ENCODE data around the gene DCC. TPM values are rescaled to one million over a fixed set of nuclear protein-coding genes. Genes with fewer than 3 reads are reported as not detected.

DCC gene
- total RNA-seq, 1 experiment from 2014 or later = not detected

GRCh38 chr18:53521068-53521467 is 1181.1 kb downstream of the DCC start:
- Histone ChIP-seq H3K9me3 (ENCODE audit: low read length) (0 out of 2 replicates have a peak, but pooled peaks cover 3% of the 10 kb centered on the region), H4K20me1 (ENCODE audit: low read length) (no peaks in the 10 kb centered on the region), H3K27me3 (ENCODE audit: low read length) (peaks cover 17% of the 10 kb centered on the region), H3K9ac (ENCODE audit: low read length) (no peak overlapping the region), H3K4me2 (ENCODE audit: low read length) (no peak overlapping the region), H3K4me3 (ENCODE audit: low read length) (no peak overlapping the region), H3K27ac (ENCODE audit: low read length) (no peak overlapping the region), H3K36me3 (ENCODE audit: low read depth, low read length) (no peaks in the 10 kb centered on the region), H3K4me1 (ENCODE audit: insufficient read depth, low read length) (no peaks in the 10 kb centered on the region), H3K79me2 (ENCODE audit: low read length) (no peaks in the 10 kb centered on the region), H3K9me2 (replicated peaks; ENCODE audit: low read length) (no peaks in the 10 kb centered on the region), H2AFZ (ENCODE audit: low read length) (no peak overlapping the region), H3F3A (ENCODE audit: low read length, unreplicated experiment) (no peaks in the 10 kb centered on the region)
- TF ChIP-seq EZH2phosphoT487 (IDR thresholded peaks at IDR 0.05; ENCODE audit: borderline replicate concordance, low read length) (no peak), EZH2 (IDR thresholded peaks at IDR 0.05; ENCODE audit: low read length, unreplicated experiment) (no peak)
- TF ChIP-seq, protein P1, sequence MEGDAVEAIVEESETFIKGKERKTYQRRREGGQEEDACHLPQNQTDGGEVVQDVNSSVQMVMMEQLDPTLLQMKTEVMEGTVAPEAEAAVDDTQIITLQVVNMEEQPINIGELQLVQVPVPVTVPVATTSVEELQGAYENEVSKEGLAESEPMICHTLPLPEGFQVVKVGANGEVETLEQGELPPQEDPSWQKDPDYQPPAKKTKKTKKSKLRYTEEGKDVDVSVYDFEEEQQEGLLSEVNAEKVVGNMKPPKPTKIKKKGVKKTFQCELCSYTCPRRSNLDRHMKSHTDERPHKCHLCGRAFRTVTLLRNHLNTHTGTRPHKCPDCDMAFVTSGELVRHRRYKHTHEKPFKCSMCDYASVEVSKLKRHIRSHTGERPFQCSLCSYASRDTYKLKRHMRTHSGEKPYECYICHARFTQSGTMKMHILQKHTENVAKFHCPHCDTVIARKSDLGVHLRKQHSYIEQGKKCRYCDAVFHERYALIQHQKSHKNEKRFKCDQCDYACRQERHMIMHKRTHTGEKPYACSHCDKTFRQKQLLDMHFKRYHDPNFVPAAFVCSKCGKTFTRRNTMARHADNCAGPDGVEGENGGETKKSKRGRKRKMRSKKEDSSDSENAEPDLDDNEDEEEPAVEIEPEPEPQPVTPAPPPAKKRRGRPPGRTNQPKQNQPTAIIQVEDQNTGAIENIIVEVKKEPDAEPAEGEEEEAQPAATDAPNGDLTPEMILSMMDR (conservative IDR thresholded peaks at IDR 0.05; ENCODE audit: low read depth, low read length) = no peak
- intact Hi-C loops (cut with micrococcal nuclease) = no loop called here
- ChIA-PET CTCF (no interaction called here), POLR2A (ENCODE audit: unreplicated experiment) (no interaction called here)
- no TSS peak for BruUV-seq (replicated peaks)
- ATAC-seq = no peak
- DNase-seq = no peak

DNA sequence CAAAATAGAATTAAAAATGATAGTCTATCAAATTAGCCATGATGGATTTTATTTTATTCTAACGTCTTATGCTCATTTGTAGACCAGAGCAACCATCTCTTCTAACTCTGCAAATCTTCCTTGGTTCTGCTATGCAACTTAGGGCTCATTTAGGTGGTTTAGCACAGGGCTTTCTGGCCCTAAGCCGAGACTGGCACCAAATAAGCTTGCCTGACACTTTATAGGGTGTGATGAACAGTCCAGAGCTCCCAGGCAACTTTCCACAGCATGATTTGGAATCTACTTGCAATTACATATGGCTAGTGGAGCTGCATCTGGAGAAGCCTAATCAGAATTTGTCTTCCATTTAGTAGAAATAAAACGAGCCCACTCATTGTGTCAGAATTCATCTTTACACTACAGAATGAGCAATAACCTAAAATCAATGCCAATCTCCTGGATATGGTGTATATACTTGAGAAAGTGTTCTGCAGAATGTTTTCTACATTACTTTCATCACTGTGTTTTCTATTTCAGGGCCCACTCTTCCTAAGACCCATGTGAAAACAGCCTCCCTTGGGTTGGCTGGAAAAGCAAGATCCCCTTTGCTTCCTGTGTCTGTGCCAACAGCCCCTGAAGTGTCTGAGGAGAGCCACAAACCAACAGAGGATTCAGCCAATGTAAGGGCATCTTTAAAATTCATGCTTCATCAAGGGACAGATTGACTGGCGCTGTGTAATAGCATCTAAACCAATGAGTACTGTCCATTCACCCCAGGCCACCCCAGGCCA is 1186.3 kb downstream of the DCC start:
- 0 out of 2 replicates have a peak, but pooled peaks cover 2% of the 10 kb centered on the region for H3K9me3 ChIP-seq (ENCODE audit: low read length)
- H3K4me1 ChIP-seq (ENCODE audit: insufficient read depth, low read length) = no peaks in the 10 kb centered on the region
- no peak overlapping the region for H3K4me3 ChIP-seq (ENCODE audit: low read length)
- no peaks in the 10 kb centered on the region for H3F3A ChIP-seq (ENCODE audit: low read length, unreplicated experiment)
- BruUV-seq (replicated peaks) = no TSS peak
- H4K20me1 ChIP-seq (ENCODE audit: low read length) = no peaks in the 10 kb centered on the region
- no peaks in the 10 kb centered on the region for H3K9me2 ChIP-seq (replicated peaks; ENCODE audit: low read length)
- intact Hi-C loops (cut with micrococcal nuclease) = no loop called here
- H3K36me3 ChIP-seq (ENCODE audit: low read depth, low read length) = no peaks in the 10 kb centered on the region
- no peak overlapping the region for H2AFZ ChIP-seq (ENCODE audit: low read length)
- no peak overlapping the region for H3K27ac ChIP-seq (ENCODE audit: low read length)
- no peak overlapping the region for H3K4me2 ChIP-seq (ENCODE audit: low read length)
- CTCF ChIA-PET = no interaction called here
- ATAC-seq = no peak
- H3K9ac ChIP-seq (ENCODE audit: low read length) = no peak overlapping the region
- POLR2A ChIA-PET (ENCODE audit: unreplicated experiment) = no interaction called here
- H3K27me3 ChIP-seq (ENCODE audit: low read length) = 0 out of 2 replicates have a peak, but pooled peaks cover under 1% of the 10 kb centered on the region
- no peaks in the 10 kb centered on the region for H3K79me2 ChIP-seq (ENCODE audit: low read length)
- no peak for TF ChIP-seq EZH2phosphoT487 (IDR thresholded peaks at IDR 0.05; ENCODE audit: borderline replicate concordance, low read length)
- no peak for DNase-seq

DNA sequence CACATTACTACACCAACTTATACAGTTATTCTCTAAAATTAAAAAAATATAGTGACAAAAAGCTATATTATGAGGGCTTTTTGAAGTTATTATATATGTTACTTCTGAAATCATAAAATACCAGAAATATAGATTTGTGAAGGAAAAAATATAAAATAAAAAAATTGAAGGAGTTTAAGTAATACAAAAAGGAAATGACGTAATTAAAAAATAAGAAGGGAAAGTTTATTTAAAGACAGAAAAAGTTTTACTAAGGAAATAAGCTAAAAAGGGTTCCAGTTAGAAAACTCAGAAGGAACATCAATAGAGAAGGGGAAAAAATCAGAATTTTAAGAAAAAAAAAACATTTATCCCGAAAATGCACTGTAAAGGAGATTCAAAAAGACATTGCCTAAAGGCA is 1187.4 kb downstream of the DCC start:
- ChIA-PET POLR2A (ENCODE audit: unreplicated experiment) (no interaction called here), CTCF (no interaction called here)
- H3K4me2 ChIP-seq (ENCODE audit: low read length) = no peak overlapping the region
- ATAC-seq = no peak
- no peak overlapping the region for H2AFZ ChIP-seq (ENCODE audit: low read length)
- H3K27me3 ChIP-seq (ENCODE audit: low read length) = no peaks in the 10 kb centered on the region
- no peak overlapping the region for H3K9ac ChIP-seq (ENCODE audit: low read length)
- H3K36me3 ChIP-seq (ENCODE audit: low read depth, low read length) = no peaks in the 10 kb centered on the region
- H4K20me1 ChIP-seq (ENCODE audit: low read length) = no peaks in the 10 kb centered on the region
- TF ChIP-seq, protein P1 (conservative IDR thresholded peaks at IDR 0.05; ENCODE audit: low read depth, low read length) = no peak
- TF ChIP-seq EZH2 (IDR thresholded peaks at IDR 0.05; ENCODE audit: low read length, unreplicated experiment) (no peak), EZH2phosphoT487 (IDR thresholded peaks at IDR 0.05; ENCODE audit: borderline replicate concordance, low read length) (no peak)
- H3F3A ChIP-seq (ENCODE audit: low read length, unreplicated experiment) = no peaks in the 10 kb centered on the region
- H3K9me2 ChIP-seq (replicated peaks; ENCODE audit: low read length) = no peaks in the 10 kb centered on the region
- H3K4me3 ChIP-seq (ENCODE audit: low read length) = no peak overlapping the region
- H3K9me3 ChIP-seq (ENCODE audit: low read length) = no peaks in the 10 kb centered on the region
- no peak for DNase-seq
- H3K79me2 ChIP-seq (ENCODE audit: low read length) = no peaks in the 10 kb centered on the region
- BruUV-seq (replicated peaks) = no TSS peak
- intact Hi-C loops (cut with micrococcal nuclease) = no loop called here
- no peak overlapping the region for H3K27ac ChIP-seq (ENCODE audit: low read length)
- no peaks in the 10 kb centered on the region for H3K4me1 ChIP-seq (ENCODE audit: insufficient read depth, low read length)

Data from PC-3 (cell line).